RWPE2 (cell line): Measurements from ENCODE around the gene NXN.
A peak's percentile ranks its signal among the peaks of the same experiment; 100 is the strongest.

Experiments
- ATAC-seq: fragments of 200-7000 bp; cut with Tn5 transposase; 3 replicates; pipeline ENCODE4 v1.9.1; 2021; ENCODE audit warnings: low read depth
- DNase-seq: peaks from one replicate; pipeline ENCODE4 v3.0.0-alpha.2; 2020; ENCODE audit warnings: low spot score
- H3K27ac ChIP-seq: fragments of 450-650 bp; 2 replicates; pipeline ENCODE4 v1.5.1; 2017; ENCODE audit warnings: mild to moderate bottlenecking; ENCODE audit not compliant: poor library complexity, severe bottlenecking
- H3K27me3 ChIP-seq: fragments of 250-450 bp; sonication (Bioruptor Pico); 2 replicates; pipeline ENCODE4 v1.5.1; 2021; ENCODE audit warnings: mild to moderate bottlenecking, moderate library complexity; ENCODE audit not compliant: insufficient read depth, poor library complexity, severe bottlenecking
- H3K36me3 ChIP-seq: fragments of 250-450 bp; sonication (Bioruptor Pico); 2 replicates; pipeline ENCODE4 v1.5.1; 2020; ENCODE audit warnings: low read depth, mild to moderate bottlenecking, moderate library complexity
- H3K4me1 ChIP-seq: fragments of 250-450 bp; sonication (Bioruptor Pico); 2 replicates; pipeline ENCODE4 v1.5.1; 2021; ENCODE audit warnings: mild to moderate bottlenecking, moderate library complexity; ENCODE audit not compliant: insufficient read depth, poor library complexity, severe bottlenecking
- H3K4me3 ChIP-seq: fragments of 250-450 bp; sonication (Bioruptor Pico); 2 replicates; pipeline ENCODE4 v1.5.1; 2021; ENCODE audit warnings: mild to moderate bottlenecking, moderate library complexity; ENCODE audit not compliant: severe bottlenecking
- H3K9me3 ChIP-seq: fragments of 250-450 bp; sonication (Bioruptor Pico); 2 replicates; pipeline ENCODE4 v1.5.1; 2021; ENCODE audit warnings: mild to moderate bottlenecking, moderate library complexity; ENCODE audit not compliant: severe bottlenecking
- TF ChIP-seq, protein P1 (sequence below): fragments of 450-650 bp; IDR thresholded peaks from one replicate; pipeline ENCODE4 v1.5.1; 2017; ENCODE audit warnings: mild to moderate bottlenecking, moderate library complexity; ENCODE audit not compliant: poor library complexity, severe bottlenecking

Gene NXN

DNA sequence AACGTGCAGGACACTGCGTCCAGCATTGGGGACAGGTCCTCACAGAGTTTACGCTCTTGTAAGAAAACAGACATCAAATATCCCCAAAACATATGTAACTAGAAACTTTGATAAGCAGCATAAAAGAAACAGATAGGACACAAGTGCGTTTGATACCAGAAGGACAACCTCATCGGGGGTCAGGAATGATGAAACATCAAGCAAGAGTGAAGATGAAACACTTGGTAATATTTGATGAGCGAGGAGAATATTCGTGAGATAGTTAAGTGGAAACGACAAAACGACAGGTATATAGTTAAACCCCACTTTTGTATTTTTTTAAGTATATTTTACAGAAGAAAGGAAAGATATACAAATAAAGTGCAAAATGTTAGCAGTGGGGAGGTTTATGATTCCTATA is 55.9 kb downstream of the NXN start:
- ATAC-seq (no peak), DNase-seq (no peak)
- Histone ChIP-seq H3K36me3 (peaks cover 18% of the 10 kb centered on the region), H3K4me1 (peaks cover 57% of the 10 kb centered on the region), H3K9me3 (no peaks in the 10 kb centered on the region), H3K27me3 (no peaks in the 10 kb centered on the region), H3K4me3 (no peak overlapping the region), H3K27ac (peak overlapping the region; percentile 97)
- TF ChIP-seq, protein P1, sequence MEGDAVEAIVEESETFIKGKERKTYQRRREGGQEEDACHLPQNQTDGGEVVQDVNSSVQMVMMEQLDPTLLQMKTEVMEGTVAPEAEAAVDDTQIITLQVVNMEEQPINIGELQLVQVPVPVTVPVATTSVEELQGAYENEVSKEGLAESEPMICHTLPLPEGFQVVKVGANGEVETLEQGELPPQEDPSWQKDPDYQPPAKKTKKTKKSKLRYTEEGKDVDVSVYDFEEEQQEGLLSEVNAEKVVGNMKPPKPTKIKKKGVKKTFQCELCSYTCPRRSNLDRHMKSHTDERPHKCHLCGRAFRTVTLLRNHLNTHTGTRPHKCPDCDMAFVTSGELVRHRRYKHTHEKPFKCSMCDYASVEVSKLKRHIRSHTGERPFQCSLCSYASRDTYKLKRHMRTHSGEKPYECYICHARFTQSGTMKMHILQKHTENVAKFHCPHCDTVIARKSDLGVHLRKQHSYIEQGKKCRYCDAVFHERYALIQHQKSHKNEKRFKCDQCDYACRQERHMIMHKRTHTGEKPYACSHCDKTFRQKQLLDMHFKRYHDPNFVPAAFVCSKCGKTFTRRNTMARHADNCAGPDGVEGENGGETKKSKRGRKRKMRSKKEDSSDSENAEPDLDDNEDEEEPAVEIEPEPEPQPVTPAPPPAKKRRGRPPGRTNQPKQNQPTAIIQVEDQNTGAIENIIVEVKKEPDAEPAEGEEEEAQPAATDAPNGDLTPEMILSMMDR, result no peak

DNA sequence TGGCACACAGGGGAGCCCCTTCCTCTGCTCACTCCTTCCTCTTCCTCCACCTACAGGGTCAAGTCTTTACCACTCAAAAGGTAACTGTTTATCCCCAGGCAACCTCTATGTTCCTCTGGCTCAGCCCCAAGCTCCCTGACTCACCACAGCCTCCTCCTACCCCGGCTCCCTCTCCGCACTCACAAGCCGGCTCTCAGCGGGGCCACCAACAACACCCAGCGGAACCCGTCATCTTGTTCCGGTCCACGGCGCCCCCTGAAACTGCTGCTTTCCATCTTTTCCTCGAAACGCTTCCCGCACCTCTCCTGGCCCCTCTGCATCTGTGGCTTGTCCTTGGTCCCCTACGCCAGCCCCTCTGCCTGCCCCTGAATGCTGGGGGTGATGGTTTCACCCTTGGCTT is 58.4 kb downstream of the NXN start:
- Histone ChIP-seq H3K4me1 (peaks cover 36% of the 10 kb centered on the region), H3K36me3 (peaks cover 21% of the 10 kb centered on the region), H3K27ac (peak overlapping the region; percentile 68), H3K27me3 (no peaks in the 10 kb centered on the region), H3K9me3 (no peaks in the 10 kb centered on the region), H3K4me3 (no peak overlapping the region)
- DNase-seq (peak; percentile 84), ATAC-seq (peak; percentile 76)
- TF ChIP-seq, protein P1, result no peak

DNA sequence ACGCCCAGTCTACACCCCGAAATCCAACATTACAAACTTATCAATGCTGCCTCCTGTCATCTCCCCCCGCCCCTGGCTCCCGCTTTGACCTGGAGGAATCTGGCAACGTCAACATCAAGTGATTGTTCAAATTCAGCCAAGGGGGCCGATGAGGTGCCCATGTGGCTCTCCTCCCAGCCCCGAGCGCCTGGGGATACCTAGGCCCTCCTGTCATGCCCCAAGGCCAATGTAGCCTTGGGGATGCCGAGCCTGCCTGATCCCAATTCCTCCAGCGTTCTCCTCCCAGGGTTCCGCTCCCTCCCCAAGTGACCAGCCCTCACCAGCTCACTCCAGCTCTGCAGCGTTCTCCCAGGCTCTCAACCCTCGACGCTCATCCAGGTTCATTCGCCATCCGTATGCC is 59.4 kb downstream of the NXN start:
- Histone ChIP-seq H3K27ac (peak overlapping the region; percentile 68), H3K4me1 (peaks cover 36% of the 10 kb centered on the region), H3K4me3 (no peak overlapping the region), H3K9me3 (no peaks in the 10 kb centered on the region), H3K27me3 (no peaks in the 10 kb centered on the region), H3K36me3 (peaks cover 24% of the 10 kb centered on the region)
- TF ChIP-seq, protein P1, result no peak
- ATAC-seq (no peak), DNase-seq (no peak)

DNA sequence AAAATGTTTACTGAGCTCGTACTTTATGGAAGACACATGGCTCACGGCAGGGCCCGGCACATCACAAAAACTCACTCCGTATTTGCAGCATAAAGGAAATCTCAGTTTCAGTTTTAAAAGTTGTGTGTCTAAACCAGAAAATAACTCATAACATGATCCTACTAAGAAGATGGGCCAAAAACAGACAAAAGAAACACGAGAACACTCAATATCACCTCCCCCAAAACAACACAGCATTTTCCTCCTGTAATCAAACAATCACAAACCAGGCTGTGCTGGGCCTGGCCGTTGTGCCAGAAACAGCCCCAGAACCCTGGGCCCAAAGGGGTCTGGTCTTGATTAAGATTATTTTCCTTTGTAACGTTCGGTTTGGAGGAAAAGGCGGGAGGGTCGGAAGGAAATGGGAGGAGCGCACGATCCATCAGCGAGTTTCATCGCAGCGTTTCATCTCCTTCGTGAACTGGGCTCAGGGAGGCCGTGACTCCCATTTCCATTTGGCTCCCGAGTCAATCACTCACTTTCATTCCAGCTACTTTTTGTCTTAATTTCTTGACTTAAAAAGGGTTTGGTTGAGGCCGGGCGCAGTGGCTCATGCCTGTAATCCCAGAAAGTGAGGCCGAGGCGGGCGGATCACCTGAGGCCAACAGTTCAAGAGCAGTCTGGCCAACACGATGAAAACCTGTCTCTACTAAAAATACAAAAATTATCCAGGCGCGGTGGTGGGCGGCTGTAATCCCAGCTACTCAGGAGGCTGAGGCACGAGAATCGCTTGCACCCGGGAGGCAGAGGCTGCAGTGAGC is 61.4 kb downstream of the NXN start:
- no peaks in the 10 kb centered on the region for H3K27me3 ChIP-seq
- no peaks in the 10 kb centered on the region for H3K9me3 ChIP-seq
- no peak for ATAC-seq
- peaks cover 29% of the 10 kb centered on the region for H3K4me1 ChIP-seq
- H3K4me3 ChIP-seq, result no peak overlapping the region
- H3K36me3 ChIP-seq, result peaks cover 26% of the 10 kb centered on the region
- TF ChIP-seq, protein P1, result no peak
- no peak for DNase-seq
- no peak overlapping the region for H3K27ac ChIP-seq

DNA sequence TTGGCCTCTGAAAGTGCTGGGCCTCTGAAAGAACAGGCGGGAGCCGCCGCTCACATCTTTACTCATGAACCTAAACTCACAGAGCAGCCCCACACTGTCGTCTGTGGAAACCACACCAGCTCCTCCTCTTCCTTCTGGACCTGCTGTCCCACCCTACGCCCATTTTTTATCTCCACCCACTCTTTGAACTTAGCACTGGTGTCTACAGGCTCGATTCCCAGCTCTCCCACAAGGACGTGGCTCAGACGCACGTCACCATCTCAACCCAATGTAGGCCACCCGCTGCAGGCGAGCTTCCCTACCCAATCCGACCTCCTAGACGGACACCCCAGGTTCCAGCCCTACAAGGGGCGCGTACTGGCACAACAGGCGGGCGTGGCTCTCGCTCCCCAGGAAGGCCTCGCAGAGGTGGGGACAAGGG is 62.2 kb downstream of the NXN start:
- Histone ChIP-seq H3K27me3 (no peaks in the 10 kb centered on the region), H3K27ac (peak overlapping the region; percentile 94), H3K4me3 (no peak overlapping the region), H3K4me1 (peaks cover 36% of the 10 kb centered on the region), H3K9me3 (no peaks in the 10 kb centered on the region), H3K36me3 (peaks cover 18% of the 10 kb centered on the region)
- ATAC-seq (no peak), DNase-seq (no peak)
- TF ChIP-seq, protein P1, result no peak
